Myometrial cell (primary cell): ENCODE results near the gene STARD13. TPM values are rescaled to one million over a fixed set of nuclear protein-coding genes. Genes with fewer than 3 reads are reported as not detected.

Experiments used
- total RNA-seq: library from RNA; depleted of rRNA; stranded (reverse); fragments of >200 nt; gene quantifications from 2 replicates; pipeline ENCODE4 v1.2.3, GENCODE V29; 2015

STARD13 gene, protein sequence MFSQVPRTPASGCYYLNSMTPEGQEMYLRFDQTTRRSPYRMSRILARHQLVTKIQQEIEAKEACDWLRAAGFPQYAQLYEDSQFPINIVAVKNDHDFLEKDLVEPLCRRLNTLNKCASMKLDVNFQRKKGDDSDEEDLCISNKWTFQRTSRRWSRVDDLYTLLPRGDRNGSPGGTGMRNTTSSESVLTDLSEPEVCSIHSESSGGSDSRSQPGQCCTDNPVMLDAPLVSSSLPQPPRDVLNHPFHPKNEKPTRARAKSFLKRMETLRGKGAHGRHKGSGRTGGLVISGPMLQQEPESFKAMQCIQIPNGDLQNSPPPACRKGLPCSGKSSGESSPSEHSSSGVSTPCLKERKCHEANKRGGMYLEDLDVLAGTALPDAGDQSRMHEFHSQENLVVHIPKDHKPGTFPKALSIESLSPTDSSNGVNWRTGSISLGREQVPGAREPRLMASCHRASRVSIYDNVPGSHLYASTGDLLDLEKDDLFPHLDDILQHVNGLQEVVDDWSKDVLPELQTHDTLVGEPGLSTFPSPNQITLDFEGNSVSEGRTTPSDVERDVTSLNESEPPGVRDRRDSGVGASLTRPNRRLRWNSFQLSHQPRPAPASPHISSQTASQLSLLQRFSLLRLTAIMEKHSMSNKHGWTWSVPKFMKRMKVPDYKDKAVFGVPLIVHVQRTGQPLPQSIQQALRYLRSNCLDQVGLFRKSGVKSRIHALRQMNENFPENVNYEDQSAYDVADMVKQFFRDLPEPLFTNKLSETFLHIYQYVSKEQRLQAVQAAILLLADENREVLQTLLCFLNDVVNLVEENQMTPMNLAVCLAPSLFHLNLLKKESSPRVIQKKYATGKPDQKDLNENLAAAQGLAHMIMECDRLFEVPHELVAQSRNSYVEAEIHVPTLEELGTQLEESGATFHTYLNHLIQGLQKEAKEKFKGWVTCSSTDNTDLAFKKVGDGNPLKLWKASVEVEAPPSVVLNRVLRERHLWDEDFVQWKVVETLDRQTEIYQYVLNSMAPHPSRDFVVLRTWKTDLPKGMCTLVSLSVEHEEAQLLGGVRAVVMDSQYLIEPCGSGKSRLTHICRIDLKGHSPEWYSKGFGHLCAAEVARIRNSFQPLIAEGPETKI
- 25.9 and 28.3 TPM in 2 replicates for total RNA-seq

DNA sequence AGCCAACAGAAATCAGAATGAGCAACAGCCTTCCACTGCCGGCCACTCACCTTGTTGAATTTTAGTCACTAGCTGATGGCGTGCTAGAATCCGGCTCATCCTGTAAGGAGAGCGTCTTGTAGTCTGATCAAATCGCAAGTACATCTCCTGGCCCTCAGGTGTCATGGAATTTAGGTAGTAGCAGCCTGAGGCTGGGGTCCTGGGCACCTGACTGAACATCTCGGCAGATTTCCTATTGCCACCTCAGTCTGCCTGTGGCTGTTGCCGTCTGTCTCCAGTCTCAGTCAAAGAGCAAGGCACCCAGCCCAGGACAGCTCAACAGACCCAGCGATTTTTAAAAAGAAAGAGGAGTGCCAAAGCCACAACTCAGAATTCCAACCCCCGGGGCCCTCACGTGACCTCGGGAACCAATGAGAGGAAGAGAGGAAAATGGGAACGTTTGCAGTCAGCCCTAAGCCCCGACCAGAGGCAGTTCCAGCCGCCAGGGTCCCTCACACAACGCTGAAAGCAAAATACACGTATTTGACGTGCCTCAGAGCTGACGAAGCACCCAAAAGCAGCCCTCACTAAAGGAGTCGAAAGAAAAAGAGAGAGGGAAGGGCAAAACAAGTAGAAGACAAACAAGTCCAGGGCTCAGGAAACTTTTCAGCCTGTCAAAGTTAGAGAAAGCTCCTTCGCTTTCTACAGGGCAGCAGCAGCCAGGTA, at the start of gene STARD13:
TSS of gene STARD13 (minus strand) at position 336 of the 705 bp plus-strand sequence. CDS start at position 219, 117 bp downstream.

